ENCODE measurements around the gene RBKS.

RBKS gene

DNA sequence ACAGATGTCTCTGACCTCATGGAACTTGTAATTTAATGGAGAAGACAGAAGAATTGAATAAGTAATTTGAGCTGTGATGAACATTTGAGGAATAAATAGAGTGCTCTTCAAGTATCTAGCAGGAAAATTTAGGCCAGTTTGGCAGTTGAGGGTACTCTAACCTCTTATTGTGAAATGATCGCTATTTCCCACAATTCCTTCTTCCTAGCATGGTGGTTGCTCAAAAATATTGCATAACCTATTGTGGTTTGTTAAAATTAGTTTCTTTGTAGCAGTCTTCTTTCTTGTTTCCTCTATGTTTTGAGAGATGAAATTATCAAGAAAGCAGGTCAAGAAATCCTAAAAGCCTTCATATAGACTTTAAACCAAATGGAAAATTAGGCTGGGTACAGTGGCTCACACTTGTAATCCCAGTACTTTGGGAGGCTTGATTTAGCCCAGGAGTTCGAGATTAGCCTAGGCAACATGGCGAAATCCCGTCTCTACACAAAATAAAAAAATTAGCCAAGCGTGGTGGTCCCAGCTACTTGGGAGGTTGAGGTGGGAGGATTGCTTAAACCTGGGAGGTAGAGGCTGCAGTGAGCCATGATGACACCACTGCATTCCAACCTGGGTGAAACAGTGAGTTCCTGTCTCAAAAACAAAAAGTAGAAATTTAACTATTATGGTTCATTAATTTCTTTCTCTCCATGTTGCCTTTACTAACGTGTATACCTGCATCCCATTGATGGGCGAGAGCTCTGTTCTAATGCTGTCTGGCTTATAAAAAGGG lies 58.7 kb downstream of the RBKS start:
- DNase-seq (ENCODE audit: low read depth), result no peak

DNA sequence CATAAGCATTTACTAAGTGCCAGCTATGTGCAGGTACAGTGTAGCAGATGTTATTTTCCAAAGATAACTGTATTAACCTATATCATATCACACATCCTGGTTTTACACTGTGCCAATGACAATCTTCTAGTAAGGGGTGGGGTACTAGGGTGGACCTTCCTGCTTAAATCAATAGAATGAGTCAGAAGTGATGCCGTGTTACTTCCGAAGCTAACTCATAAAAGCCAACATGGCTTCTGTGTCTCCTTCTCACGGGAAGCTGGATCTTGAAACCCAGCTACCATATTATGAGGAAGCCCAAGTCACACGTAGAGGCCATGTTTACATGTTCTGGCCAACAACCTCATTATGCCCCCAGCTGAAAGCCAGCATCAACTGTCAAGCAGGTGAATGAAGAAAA lies 59.5 kb downstream of the RBKS start:
- no peak for DNase-seq (ENCODE audit: low read depth)

DNA sequence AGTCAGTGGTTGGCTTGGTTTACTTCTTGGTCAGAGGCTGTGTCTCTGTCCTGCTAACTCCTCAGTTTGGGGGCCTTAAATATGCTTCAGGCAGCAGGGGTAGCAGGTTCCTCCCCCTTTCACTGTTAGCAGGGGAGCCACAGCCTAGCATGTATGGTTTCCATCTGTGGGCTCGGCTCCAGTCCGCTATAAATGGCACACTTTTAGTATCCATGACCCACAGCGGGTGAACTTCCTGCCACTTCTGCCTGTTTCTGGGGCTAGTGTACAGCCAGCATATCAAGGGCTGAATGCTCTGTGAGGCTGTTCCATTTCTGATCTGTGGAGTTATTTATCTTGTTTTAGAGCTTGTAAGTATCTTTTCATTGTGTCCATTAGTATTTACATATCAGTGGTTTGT lies 60.4 kb downstream of the RBKS start:
- DNase-seq (ENCODE audit: low read depth), result no peak

DNA sequence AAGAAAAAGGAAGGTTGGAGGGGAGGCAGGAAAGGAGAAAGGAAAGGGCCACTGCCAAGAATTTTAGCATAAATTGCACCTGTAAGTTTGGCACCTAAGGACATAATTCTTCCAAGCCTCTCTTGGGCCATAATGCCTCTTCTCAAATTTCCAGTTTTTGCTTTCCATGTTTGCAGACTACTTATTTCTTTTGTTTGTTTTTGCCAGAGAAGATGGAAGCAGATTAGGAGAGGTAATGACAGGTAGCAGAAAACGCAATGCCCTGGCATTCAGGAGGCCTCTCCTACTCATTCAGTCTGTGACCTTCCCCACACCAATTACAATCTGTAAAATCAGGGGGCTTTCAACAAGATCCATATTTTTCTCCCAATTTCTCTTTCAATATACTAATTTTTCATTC lies 61.9 kb downstream of the RBKS start:
- DNase-seq (ENCODE audit: low read depth), result no peak

DNA sequence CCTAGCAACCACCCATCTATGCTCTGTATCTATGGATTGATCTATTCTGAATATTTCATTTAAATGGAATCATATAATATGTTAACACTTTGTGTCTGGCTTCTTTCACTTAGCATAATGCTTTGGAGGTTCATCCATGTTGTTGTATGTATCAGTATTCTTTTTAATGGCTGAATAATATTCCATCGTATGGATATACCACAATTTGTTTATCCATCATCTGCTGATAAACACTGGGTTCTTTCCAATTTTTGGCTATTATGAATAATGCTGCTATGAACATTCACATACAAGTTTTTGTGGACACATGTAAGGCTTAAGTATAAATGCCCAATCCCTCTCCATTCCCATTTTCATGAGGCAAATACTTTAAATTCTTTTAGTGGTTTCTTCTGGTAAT lies 65.8 kb downstream of the RBKS start:
- no peak for DNase-seq (ENCODE audit: low read depth)

DNA sequence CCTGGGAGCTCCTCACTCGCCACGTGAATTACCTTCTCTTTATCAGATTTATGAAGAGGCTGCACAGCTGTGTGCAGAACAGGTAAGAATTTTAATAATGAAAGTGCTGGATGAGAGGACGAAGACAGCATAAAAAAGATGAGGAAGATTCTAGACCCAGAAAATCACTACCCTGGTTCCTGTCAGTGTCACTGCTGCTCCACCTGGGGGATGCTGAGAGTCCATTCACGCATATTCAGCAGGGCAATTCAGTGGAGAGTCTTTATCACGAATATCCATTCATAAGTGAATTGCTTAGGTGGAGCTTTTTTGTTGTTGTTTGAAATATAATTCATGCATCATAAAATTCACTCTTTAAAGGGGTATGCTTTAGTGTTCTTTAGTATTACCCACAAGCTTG lies 66.6 kb downstream of the RBKS start:
- no peak for DNase-seq (ENCODE audit: low read depth)

DNA sequence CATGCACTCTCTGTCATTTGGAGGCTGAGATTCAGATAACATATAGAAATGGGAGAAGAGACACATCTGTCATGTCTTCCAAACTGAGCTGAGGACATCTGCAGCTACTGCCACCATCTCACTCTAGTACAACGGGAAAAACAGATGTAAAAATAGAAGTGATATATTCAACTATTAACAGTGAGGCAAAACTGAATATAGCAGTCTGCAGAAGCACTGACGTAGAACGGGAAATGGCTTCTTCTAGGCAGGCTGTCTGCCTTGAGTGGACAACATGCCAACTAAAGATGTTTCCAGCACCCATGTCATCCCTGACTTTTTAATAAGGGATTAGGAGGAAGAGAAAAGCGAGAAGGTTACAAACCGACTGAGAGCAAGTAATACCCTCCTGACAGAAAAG lies 67.1 kb downstream of the RBKS start:
- no peak for DNase-seq (ENCODE audit: low read depth)

DNA sequence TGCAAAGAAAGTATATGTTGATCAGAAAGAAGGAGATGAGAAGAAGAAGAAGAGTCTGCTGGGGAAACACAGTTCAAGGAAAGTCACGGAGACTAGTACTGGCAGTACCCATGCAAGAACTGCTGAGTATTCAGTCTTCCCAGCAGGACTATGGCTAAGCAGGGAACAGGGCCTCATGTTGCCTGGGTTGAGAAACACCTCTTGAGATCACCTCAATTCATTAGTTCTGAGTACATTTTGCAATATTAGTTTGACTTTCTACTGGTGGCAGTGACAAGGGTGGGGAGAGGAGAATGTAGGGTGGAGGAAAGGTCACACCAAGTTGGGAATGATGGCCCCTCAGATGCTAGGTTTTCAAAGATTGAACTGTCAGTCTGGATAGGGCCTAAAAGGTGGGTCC lies 68.1 kb downstream of the RBKS start:
- DNase-seq (ENCODE audit: low read depth), result no peak

DNA sequence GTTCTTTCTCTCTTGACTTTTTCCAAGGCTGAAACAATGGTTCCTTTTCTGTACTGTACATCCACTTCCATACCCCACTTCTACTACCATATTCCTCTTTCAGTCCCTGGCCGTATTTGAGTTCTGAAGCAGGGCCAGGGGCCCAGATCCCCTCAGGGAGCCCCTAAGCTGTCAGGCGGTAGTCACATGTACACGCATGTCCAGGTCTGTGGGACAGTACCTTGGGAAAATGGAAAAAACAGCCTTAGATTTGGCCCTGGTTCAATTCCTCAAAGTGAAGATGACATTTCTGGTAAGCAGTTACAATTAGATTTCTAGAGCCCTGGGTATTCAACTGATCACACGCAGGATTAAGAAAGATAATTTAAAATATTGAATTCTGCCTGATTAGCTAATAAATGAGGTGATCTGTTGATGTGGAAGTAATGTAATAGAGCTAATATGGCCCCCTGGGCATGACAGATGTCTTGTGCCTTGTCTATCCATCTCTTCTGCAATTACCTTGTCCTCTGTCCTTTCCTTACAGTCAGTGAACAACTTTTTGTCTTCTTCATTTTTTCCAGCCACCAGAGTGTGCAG lies 74.2 kb downstream of the RBKS start:
- no peak for DNase-seq (ENCODE audit: low read depth)

DNA sequence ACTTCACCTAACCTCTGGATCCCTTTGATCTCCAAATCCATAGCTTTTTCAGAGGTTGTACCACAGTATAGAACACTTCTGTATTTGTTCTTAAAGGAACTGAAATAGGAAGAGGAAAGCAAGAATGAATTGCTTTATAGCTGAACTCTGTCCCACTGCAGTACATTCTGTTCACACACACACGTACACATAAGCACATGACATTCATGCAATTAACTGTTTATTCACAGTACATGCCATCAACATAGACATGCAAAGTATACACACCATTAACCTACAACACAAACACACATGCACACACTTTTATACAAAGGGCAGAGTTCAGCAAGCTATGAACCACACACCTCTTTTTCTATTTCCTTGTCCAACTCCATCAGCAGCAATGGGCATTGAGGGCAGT lies 75.4 kb downstream of the RBKS start:
- no peak for DNase-seq (ENCODE audit: low read depth)

DNA sequence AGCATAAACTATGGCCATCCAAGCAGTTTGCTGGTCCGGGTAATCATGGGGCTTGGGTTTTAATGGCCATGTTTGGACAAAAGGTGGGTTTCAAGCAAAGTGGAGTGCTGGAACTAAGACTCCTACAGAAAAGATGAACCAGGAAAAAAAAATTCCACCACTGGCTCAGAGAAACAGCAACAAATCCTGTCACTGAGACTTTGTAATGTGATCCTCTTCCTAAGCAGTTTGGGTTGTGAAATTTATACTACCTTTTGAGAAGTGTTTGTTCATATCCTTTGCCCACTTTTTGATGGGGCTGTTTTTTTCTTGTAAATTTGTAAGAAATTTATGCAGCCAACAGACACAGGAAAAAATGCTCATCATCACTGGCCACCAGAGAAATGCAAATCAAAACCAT lies 78.4 kb downstream of the RBKS start:
- DNase-seq (ENCODE audit: low read depth), result no peak

DNA sequence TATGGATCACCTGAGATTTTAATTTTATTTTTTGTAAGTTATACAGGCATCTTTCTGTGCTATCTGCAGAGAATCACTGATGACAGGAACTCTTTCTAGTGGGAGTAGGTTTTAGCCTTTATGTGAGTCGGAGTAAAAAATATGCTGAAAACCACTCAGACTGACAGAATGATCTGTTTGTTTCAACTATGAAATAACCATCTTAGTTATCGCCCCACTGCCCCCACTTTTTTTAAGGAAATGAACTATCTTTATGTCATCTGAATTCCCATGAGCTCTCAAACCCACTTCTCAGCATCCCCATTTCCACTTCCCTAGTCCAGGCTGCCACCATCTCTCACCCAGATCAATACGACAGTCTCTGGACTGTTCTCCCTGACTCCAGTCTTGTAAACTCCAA lies 79.7 kb downstream of the RBKS start:
- no peak for DNase-seq (ENCODE audit: low read depth)

DNA sequence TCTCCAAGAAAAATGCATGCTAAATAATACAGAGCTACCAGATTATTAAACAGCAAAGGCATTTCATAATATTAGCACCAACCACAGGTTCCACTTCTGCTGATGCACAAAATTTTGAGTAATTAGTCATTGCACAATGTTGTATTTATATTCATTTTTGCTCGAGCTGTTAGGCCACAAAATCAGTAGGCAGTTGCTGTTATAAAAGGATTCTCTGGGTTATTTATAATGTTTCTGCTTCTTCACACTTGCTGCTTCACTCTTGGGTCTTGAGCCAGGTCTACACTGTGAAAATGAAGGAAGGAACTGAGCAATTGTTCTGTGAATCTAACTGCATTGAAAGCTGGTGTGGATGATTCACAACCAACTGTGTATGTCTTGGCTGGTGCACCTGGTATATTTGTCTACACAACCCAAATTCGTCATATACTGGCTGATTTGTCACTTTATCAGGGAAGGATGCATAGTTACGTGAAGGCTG lies 80.4 kb downstream of the RBKS start:
- peak; percentile 55 for DNase-seq (ENCODE audit: low read depth)

DNA sequence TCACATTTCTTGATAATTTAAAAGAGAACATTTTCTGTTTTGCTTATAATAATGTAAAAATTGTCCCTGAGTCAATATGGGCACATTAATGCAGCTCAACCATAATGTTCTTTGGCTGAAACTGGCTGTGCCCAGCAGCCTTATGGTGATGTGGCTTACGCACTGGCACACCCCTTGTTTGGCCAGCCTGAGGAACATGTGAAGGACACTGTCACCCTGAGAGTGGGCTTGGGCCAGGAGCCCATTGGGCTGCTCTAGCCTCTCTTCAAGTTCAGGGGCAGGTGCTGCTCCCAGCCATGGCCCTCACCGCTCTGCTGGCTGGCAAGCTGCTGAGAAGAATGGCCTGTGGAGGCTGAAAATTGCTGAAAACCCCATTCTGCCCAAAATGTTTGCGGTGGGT lies 81.2 kb downstream of the RBKS start:
- no peak for DNase-seq (ENCODE audit: low read depth)

DNA sequence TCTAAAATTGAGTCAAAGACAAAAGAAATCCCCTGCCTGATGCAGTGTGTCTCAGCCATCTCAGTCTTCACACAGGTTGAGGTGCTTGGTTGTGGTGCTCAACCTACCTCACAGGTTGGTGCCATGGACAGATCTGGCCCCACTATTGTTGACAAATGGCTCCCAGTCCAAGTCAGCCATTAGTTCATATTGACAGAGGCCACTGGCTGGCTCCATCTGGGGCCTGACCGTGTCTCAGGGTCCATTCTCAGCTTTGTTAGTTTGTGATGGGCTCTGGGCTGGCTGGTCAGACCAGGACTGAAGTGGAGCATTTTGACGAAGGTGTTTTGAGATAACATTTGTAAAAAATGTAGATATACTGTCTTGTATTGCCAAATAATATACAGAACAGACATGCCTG lies 81.8 kb downstream of the RBKS start:
- DNase-seq (ENCODE audit: low read depth), result no peak

DNA sequence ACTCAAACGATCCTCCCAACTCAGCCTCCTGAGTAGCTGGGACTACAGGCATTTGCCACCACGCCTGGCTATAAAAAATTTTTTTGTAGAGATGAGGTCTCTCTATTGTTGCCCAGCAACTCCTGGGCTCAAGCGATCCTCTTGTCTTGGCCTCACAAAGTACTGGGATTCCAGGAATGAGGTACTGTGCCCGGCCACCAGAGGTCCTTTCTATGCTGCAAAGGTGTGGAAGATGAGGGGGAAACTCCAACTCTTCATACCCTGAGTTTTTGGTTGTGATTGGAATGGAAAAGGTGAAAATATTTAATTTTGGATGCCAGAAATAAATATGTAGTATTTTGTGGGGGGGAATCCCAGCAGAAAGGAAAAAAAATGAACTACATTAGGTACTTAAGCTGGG lies 82.7 kb downstream of the RBKS start:
- no peak for DNase-seq (ENCODE audit: low read depth)

DNA sequence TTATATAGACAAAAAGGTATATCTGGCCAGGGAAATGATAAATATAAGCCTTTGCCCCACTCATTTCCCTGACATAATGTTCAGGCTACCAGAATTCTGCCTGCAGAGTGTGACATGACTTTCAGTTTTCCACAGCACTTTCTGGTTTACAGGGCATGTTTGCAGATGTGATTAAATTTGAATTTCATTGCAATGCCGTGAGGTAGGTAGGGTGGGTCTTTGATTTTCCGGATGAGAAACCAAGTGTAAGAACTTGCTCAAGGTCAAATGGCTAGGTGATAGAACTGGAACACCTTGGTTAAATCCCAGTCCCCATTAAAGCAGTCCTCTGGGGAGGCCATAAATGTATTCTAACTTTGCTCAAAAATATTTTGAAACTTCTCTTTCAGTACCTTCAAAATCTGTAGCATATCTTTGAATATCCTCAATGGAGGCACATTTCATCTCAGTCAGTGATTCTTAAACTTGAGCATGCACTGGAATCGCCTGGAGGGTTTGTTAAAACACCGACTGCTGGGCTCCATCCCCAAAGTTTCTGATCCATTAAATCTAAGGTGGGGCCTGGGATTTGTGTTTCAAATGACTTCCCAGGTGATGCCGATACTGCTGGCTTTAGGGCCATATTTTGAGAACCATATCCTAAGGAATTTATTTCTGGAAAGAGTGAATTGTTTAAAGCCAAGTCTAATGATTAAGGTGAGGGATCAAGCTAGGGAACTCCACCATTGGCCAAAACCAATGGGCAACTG lies 83.7 kb downstream of the RBKS start:
- no peak for DNase-seq (ENCODE audit: low read depth)

DNA sequence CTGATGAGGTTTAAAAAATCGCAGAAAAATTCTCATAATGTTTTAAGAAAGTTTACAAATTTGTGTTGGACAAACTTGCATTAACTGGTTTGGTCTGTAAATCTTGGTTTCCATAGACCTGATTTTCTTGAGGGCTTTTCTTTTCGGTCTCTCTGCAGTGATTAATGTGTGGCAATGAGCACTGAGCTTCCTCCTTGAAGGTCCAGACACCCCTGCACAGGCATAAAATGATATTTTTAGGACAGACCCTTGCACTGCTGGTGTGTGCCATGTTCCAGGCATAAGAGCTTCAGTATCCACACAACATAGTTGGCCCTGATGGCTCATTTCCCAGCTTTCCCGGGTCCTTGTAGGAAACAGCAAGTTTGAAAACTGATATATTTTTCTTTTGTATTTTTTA lies 85.0 kb downstream of the RBKS start:
- DNase-seq (ENCODE audit: low read depth), result no peak

DNA sequence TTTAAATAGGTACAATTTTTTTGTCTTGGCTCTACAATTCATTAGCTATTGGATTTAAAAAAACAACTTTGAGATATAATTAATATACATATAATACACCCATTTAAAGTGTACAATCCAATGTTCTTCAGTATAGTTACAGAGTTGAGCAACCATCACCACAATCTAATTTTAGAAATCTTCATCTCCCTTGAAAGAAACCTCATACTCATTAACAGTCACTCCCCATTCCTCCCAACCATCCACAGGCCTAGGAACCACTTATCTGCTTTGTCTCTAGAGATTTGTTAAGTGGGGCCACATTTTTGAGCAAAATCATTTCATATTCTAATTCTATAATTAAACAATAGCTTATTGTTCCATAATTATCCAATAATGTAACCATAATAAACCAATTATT lies 86.0 kb downstream of the RBKS start:
- no peak for DNase-seq (ENCODE audit: low read depth)

DNA sequence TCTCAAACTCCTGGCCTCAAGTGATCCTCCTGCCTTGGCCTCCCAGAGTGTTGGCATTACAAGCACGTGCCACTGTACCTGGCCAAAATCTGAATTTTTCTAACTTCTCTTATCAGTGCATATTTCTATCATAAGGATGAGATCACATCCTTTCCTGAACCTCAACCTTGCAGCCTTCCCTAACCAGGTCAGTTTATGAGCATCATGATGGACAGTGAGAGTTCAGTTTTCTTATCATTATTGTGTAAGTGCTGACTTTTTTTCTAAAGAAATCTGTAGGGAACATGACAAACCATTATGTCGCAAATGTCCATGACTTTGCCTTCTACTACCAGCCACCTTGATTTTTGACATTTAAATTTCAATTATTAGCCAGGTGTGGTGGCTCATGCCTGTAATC lies 87.1 kb downstream of the RBKS start:
- no peak for DNase-seq (ENCODE audit: low read depth)

DNA sequence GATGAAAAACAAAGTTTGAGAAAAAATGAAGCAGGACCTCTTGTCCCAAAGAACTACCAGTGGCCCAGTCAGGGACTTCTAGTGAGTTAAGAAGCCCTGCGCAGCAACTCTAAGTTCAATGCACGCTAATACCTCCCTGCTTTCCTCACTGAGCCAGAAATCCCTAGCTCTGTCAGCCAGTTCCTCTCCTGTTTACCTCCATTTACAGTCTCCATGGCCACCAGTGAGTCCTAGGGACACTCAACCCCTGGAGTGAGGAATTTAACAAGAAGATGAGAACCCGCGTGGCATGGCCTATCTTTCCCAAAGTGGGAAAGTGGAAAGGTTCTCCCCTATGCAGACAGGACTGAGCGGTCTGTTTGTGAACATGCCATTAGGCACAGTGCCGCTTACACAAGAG lies 87.6 kb downstream of the RBKS start:
- no peak for DNase-seq (ENCODE audit: low read depth)

DNA sequence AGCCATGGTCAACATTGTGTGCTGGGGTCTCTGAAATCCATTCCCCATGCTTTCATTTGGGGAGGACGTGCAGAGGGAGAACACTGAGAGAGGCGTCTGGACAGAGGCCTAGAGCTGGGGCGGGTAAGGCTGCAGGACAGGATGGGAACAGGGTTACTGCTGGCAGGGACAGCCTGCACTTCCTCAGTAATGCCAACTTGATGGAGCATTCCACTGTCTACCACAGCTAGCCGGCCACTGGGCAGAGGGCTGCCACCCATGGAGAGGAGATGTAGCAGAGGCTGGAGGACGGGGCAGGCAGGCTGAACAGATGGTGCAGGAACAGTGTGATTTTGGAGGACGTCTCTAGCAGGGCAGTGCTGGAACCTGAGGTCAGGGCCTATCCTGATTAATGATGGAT lies 89.3 kb downstream of the RBKS start:
- no peak for DNase-seq (ENCODE audit: low read depth)

DNA sequence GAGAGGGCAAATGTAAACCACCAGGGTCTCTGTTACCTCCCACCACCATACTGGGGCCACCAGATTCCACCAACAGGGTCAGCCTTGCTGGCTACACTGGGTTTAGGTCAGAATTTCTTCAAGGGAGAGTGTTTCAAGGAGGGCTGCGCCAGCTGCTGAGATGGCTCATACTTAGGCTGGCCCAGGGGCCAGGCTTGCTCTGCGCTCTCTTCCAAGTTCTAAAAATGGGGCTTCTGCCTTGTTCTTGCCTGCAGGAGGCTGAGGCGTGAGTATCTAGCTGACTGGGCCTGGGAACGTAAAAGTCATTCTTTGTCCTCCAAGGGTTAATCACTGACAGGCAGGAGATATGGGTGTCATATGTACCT lies 90.6 kb downstream of the RBKS start:
- DNase-seq (ENCODE audit: low read depth), result no peak
